ENCODE results near the gene RNF181.

- no peak for TF ChIP-seq CTCF (IDR thresholded peaks at IDR 0.05; ENCODE audit: insufficient read depth, low read depth, low read length)
- no peak for TF ChIP-seq EZH2 (IDR thresholded peaks at IDR 0.05; ENCODE audit: insufficient read depth, low read length)
Observed at GRCh38 chr2:85566265-85566664, 29.3 kb upstream of the RNF181 start.
